GM06990 (cell line): ENCODE results near the gene RAB31.

Source experiments
- DNase-seq: peaks from one replicate; pipeline ENCODE4 v3.0.0-alpha.2; 2011; ENCODE audit not compliant: insufficient read length; ENCODE audit errors: extremely low read depth
- H3K27me3 ChIP-seq: replicated peaks from 2 replicates; pipeline ENCODE4 v1.6.0; 2011; ENCODE audit warnings: low read length; ENCODE audit not compliant: control insufficient read depth, insufficient read depth
- H3K36me3 ChIP-seq: 2 replicates; pipeline ENCODE4 v1.5.1; 2011; ENCODE audit warnings: low read length; ENCODE audit not compliant: control insufficient read depth, insufficient read depth
- H3K4me3 ChIP-seq: replicated peaks from 2 replicates; pipeline ENCODE4 v1.5.1; 2011; ENCODE audit warnings: low read depth, mild to moderate bottlenecking, control low read depth, low read length
- TF ChIP-seq, protein P1 (sequence below): IDR thresholded peaks from 2 replicates; pipeline ENCODE4 v1.5.1; 2011; ENCODE audit warnings: low read length, control low read depth, mild to moderate bottlenecking, inconsistent platforms; ENCODE audit not compliant: insufficient read depth, poor library complexity, severe bottlenecking

Gene RAB31

DNA sequence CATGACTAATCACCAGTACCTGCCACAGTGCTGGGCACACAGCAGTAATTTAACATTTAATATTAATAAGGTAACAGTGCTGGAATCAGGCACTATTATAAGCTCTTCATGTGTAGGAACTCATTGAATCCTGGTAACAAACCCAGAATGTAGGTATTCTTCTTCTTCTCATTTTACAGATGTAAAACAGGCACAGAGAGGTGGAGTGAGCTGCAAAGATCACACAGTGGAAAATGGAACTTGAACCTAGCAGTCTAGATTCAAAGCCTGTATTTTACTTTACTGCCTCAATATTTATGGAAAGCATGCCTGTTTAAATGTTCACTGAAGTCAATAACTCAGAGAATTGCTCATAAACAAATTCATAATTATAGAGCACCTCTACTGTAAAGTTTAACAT lies 202.0 kb downstream of the RAB31 start:
- H3K36me3 ChIP-seq, result no peaks in the 10 kb centered on the region
- no peak for DNase-seq
- no peaks in the 10 kb centered on the region for H3K27me3 ChIP-seq
- no peak overlapping the region for H3K4me3 ChIP-seq
- TF ChIP-seq, protein P1, sequence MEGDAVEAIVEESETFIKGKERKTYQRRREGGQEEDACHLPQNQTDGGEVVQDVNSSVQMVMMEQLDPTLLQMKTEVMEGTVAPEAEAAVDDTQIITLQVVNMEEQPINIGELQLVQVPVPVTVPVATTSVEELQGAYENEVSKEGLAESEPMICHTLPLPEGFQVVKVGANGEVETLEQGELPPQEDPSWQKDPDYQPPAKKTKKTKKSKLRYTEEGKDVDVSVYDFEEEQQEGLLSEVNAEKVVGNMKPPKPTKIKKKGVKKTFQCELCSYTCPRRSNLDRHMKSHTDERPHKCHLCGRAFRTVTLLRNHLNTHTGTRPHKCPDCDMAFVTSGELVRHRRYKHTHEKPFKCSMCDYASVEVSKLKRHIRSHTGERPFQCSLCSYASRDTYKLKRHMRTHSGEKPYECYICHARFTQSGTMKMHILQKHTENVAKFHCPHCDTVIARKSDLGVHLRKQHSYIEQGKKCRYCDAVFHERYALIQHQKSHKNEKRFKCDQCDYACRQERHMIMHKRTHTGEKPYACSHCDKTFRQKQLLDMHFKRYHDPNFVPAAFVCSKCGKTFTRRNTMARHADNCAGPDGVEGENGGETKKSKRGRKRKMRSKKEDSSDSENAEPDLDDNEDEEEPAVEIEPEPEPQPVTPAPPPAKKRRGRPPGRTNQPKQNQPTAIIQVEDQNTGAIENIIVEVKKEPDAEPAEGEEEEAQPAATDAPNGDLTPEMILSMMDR, result no peak

DNA sequence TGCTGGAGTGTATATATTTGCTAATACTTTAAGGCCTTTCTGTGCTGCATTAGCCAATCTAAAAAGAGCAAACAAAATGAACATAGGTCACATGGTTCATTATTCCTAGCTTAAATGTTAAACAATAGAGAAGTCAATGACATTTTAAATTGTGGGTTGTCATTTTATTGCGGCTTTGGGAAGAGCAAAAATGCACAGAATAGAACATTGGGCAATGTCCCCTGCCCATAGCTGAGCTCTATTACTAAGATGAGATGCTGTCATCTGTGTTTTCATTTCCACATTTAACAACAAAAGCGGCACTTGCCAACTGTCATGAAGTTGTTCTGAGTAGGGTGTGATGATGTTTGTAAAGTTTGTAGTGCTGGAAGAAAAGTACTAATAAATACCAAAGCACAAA lies 202.6 kb downstream of the RAB31 start:
- Histone ChIP-seq H3K27me3 (no peaks in the 10 kb centered on the region), H3K36me3 (no peaks in the 10 kb centered on the region), H3K4me3 (no peak overlapping the region)
- DNase-seq, result no peak
- TF ChIP-seq, protein P1, result no peak

DNA sequence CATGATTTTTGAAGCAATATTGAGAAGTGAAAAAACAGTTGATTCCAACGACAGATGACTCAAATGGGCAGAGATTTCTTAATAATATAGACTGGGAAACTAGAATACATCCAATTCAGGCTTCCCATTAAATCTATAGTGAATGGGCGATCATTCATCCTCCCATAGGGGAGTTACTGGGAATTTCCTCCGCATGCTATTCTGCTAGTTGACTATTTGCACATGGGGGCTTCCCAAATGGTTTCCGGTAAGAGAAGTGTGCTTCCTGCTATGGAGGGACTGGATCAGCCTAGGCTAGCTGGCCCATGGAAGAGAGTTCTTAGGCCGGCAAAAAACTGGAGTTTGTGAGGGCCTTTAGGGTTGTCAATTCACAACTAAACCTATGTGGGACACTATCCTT lies 203.1 kb downstream of the RAB31 start:
- TF ChIP-seq, protein P1, result no peak
- H3K4me3 ChIP-seq, result no peak overlapping the region

More for the DNA sequence above, 203.1 kb downstream of the RAB31 start:
- Histone ChIP-seq H3K27me3 (no peaks in the 10 kb centered on the region), H3K36me3 (no peaks in the 10 kb centered on the region)
- DNase-seq, result no peak
